ENCODE data around the gene CWC25.
"Not testable (repeated sequence)": the region's sequence is repeated elsewhere in the genome, so short reads cannot be mapped to it uniquely, and the experiment has no call there.

Gene CWC25

DNA sequence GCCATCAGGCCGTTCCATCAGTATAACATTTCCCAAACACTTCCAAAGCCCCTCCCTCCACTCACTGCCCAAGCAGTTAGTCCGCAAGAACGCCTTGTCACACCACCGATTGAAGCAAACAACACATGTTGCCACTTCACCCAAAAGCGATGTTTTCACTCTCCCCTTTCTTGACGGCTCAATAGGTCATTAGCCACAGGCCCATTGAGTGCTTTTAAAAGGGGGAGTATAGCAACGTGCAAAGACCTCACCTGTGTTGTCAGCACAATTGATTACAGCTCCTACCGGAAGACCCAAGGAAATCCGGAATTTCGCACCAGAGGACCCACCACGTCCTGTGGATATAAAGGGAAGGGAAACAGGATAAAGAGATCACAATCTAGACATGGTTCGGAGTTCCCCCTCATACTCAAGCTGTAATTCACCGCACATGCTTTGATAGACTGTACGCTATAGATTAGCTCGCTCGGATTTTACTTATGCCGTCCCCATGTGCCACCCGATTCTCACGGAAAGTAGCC lies 27.7 kb upstream of the CWC25 start:
- peak; percentile 60 for DNase-seq

DNA sequence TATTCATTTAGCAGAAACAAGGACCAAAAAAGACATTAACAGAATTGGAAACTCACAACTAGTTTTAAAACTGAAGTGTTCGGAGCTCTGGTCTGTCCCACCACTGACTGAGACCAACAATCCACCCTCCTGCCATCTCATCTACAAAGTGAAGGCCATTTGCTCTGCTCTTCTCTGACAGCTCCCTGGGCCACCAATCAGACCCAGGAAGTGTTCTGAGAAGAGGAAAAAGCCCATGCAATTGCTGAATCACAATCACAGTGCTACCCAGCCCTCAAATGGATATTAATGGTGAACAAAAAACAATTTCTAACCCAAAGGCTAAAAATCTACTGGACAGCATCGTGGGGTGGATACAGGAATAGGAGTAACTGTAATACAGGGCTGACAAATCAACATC lies 26.3 kb upstream of the CWC25 start:
- no peak for DNase-seq

DNA sequence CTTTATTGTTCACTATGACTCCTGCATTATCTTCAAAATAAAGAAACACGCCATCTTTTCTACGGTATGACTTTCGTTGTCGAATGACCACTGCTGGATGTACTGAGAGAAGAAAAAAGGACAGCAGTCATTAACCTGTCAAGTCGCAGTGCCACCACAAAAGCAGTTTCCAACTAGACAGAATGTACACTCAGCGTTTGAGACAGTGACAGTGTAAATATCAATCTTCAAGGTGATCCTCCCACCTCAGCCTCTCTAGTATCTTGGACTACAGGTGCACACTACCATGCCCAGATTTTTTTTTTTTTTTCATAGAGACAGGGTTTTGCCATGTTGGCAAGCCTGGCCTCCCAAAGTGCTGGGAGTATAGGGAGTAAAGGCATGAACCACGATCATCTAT lies 25.3 kb upstream of the CWC25 start:
- no peak for DNase-seq

DNA sequence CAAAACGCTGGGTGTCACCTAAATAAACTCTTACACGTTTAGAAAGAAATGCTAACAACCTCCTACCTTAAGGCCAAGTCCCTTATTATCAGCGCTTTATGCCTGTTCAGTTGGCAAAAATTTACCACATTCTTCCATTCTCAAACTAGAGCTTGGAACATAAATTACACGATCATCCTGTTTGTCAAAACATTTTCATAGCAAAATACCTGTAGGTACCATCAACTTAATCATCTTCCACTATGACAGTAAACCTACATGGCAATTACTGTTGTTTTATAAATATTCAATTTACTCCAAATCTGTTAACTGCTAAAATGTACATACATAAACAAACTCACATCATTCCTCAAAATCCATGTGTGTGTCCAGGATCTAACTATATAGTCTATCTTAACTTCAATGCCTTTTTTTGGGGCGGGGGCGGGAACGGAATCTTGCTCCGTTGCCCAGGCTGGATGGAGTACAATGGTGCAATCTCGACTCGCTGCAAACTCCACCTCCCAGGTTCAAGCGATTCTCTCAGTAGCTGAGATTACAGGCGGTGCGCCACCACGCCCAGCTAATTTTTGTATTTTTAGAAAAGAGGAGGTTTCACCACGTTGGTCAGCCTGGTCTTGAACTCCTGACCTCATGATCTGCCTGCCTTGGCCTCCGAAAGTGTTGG lies 24.0 kb upstream of the CWC25 start:
- DNase-seq = no peak

DNA sequence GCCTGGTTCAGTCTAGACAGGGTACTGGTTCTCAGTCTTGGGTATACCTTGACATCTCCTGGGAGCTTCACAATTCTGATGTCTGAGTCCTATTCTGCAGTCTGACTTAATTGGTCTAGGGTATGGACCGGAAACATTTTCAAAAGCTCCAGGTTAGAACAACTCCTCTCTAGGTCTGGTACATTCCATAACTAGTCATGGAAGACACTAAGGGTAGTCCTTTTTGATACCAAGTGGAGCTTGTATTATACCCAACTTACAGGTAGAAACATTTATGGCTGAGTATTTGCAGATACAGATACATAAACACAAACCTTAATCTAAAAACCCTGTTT lies 23.4 kb upstream of the CWC25 start:
- no peak for DNase-seq

DNA sequence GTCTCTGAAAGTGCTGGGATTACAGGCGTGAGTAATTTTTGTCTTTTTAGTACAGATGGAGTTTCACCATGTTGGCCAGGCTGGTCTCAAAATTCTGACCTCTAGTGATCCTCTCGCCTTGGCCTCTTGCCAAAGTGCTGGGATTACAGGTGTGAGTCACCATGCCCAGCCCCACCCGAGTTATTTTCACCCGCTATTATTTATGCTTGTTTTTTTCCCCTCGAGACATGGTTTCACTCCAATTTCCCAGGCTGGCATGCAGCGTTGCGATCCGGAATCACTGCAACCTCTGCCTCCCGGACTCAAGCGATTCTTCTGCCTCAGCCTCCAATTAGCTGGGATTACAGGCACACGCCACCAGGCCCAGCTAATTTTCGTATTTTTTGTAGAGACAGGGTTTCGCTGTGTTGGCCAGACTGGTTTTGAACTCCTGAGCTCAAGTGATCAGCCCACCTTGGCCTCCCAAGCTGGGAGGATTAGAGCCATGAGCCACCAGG lies 19.2 kb upstream of the CWC25 start:
- peak; percentile 65 for DNase-seq

DNA sequence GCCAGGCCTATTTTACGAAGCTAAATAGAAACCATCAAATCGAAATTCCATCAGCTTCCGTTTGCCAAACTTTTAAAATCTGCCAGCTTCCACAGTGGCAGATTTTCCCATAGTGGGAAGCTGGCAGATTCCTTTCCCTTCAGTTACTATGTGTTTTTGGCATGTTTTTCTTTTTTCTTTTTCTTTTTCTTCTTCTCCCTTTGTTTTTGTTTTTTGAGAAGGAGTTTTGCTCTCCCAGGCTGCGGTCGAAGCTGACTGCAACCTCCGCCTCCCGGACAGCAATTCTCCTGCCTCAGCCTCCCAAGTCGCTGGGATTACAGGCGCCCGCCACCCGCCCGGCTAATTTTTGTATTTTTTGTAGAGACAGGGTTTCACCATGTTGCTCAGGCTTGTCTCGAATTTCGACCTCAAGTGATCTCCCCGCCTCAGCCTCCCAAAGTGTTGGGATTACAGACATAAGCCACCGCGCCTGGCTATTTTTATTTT lies 684 bp upstream of the CWC25 start:
- peak; percentile 47 for DNase-seq

DNA sequence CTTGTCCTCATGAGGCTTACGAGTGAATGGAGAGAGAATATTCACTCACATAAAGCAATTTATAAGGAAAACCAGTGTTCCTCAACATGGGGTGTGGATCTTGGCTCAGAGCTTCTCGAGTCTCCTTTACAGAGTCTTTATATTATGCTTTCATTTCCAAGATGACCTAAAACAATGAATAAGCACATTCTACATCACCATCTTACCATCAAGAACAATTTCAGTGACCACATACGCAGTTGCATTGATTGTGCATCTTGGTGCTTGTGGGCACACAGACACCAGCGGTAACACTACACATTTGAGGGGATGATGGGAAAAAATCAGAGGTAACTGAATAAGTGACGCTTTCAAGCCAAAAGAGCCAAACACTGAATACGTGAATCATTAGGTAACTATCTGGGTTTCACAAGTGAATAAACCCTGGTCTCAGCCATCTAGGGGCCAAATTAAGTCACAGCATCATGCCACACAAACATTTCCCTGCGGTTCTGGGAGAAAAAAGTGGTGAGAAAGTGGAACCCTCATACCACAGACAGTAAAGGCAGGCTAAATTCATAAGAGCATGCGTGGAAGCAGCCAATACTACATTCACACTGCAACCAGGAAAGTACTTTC lies 9.4 kb downstream of the CWC25 start:
- DNase-seq = no peak

DNA sequence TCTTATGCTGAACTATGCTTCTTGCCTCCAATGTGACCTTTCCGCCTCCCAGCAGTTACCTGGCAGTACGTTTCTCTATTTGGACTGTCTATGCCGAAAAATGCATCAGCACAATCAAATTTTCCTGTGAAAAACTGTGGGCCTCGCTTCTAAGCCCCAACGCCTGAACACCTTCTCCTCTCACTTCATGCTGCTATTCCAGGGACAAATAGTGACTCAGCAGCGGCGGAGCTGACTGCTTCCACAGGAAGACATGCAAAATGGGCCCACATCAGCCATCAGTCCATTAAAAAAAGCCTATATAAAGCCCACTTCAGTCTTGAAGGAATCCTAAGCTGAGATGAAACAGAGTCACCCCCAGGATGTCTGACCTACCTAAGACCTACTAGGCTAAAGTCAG lies 15.3 kb downstream of the CWC25 start:
- DNase-seq = no peak

DNA sequence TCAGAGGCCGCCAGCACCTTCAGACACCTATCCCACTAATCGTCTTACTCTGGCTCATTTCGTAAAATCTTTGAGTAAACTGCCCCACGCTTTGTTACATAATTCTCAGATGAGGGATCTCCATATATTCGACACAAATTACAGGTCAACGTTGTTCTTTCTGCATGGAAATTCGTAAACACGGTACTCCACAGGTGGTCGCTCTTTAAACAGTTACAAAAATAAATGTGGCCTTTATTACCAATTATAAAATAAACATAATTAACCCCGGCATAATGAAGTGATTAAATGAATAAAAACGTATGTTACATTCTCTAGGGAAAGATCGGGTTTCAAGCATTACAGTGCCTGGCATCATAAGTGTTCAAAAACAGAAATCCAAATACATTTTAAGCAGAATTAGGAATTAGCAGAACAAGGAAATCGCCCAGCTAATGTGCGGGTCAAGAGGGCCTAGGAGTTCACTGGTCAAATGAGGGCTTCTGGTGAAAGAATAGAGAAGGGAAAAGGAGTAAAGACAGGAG lies 24.8 kb downstream of the CWC25 start:
- DNase-seq = no peak

DNA sequence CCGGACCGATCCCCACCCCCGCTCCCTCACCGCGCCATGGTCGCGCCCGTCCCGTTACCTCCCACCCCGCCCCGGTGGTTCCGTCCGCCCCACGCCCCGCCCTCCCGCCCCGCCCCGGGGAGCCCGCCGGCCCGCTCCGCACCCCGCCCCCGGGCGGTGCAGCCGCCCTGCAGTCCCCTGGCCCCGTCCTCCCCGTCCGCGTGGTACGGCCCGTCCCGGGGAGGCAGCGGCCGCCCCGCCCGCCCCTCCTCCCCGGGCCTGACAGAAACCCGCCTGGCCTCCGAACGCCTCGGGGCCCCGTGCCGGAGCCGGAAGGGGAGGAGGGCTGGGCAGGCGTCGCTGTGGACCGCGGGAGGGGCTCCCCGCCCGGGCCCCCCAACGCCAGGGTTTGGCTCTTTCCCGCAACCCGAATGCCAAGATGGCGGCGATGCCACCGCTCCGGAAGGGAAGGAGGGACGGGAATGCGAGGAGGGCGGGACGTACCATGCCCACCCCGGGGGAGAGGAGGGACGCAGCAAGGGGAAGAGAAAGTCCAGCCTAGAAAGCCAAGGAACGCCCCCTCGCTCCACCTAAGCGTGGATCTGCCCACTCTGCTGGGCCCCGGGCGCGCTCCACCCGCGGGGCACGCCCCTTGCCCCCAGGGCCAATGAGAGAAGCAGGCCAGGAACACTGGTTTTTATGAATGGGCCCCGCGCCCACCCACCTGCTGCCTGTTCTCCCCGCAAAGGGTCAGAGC lies 25.5 kb downstream of the CWC25 start, which contains the start of gene PIP4K2B:
TSS of gene PIP4K2B (minus strand) at position 56 of the 736 bp plus-strand sequence. CDS start 132 bp downstream, outside the sequence.
- peak; percentile 100 for DNase-seq

DNA sequence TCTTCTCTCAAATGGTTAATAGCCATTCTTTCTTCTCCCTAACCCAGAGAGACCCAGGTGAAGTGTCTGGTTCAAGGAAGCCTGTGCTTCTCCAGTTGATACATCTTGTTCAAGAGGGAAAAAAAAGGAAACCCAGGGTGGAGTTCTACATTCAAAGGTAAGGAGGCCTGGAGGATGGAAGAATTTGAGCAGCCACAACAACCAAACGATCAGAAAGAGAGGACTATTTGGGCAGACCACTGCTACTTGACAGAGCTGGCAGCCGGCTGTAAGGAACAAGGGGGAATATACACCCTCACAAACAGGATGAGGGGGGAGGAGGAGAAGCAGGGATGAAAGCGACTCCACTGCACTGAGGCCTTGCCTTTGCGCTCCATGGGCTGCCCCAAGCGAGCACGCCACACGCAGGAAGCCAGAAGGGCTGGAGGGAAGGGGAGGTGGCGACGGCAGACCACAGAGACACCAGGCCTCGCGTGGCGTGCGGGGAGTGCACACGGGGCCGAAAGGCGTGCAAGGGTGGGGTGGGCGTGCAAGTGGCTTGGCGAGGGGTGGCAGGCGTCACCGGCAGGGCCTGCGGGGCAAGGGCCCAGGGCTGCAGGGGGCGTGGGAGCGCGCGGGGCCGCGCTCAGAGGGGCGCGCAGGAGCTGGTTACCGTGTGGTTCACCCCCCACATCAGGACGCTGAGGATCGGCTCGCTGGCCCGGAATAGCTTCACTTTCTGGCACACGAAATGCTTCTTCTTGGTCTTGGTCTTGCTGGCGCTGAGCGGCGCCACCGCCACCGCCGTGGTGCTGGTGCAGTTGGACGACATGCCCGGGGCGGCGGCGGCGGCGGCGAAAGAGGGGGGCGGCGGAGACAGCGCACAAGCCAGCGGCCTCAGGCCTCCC lies 26.3 kb downstream of the CWC25 start:
- peak; percentile 71 for DNase-seq

DNA sequence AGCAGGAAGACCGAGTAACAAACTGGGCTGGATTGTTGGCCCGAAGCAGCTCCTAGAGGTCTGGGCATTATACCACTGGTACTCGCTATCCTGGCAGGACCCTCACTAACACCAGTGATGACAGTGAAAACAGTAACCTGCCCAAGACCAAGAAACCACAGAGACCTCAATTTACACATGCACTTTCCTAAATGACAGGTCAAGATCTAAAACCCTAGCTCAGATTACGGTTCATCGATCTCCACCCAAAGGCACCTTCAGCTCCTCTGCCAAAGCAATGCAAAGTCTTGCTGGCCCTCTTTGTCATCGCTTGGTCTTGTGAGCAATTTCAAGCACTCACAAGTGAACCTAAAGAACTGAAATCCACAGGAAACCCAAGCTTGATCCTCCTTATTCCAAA lies 27.3 kb downstream of the CWC25 start:
- no peak for DNase-seq

DNA sequence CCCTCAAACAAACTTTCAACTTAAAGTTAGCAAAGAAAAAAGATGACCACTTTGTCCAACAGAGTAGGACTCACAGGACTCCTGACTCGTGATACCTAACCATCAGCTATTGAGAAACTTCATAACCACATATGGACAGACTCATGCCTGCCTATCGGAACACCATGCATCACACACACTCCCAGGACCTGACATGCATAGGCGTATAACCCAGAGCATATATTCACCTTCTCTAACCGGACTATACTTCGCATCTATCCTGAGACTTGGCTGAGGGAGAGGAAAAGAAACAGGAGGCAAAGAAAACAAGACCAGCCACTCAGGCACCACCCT lies 28.0 kb downstream of the CWC25 start:
- DNase-seq = no peak

DNA sequence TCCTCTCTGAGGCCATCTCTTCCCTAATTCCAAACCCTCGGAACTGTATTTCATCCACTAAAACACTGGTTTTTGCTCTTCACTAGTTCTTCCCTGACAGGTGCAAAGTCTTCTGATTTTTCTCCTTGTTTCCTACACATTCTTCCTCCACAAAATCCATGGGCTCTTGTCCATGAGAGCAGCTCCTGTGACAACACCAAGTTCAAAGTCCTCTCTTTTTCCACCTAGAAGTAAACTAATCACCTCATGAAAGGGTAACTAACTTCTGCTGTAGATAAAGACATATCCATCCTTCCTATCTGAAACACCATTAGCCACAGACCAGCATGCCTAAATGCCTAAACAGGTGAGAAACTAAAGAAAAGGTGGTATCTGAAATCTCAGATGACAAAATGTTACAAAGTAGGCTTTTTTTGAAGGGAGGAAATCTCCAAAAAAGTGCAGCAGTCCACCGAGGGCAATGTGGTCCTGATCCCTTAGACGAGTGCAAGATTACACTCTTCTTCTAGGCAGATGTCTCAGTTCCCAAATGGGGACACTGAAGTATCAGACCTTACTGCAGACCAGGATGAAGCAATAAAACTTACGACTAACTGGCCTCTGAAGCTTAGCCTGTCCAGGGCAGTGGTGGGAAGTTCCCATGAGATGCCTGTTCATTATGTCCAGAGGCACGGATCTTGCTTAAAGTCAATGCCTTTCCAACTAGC lies 28.5 kb downstream of the CWC25 start:
- no peak for DNase-seq

DNA sequence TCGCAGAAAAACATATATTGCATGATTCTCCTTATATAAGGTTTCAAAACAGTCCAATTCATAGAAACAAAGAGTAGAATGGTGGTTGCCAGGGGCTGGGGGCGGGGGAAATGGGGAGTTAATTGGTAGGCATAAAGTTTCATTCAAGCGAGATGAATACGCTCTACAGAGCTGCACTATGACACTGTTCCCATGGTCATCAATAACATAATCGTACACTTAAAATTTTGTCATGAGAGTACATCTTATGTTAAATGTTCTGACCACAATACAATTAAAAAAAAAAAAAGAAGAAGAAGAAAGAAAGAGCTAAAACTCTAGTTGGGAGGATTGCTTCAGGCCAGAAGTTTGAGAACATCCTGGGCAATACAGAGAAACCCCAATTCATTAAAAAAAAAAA lies 30.9 kb downstream of the CWC25 start:
- DNase-seq = no peak

DNA sequence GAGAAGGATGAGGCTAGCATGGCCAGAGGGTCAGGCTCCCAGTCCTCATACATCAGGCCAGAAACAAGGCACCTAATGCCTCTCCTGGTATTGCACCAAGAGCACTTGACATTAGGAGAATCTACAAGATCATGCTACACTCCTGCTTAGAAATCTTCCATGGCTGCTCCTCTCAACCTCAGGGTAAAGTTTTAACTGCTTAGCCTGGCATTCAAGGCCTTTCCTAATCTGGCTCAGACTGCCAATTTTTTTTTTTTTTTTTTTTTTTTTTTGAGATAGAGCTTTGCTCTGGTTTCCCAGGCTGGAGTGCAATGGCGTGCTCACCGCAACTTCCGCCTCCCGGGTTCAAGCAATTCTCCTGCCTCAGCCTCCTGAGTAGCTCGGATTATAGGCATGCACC lies 34.0 kb downstream of the CWC25 start:
- DNase-seq = no peak

DNA sequence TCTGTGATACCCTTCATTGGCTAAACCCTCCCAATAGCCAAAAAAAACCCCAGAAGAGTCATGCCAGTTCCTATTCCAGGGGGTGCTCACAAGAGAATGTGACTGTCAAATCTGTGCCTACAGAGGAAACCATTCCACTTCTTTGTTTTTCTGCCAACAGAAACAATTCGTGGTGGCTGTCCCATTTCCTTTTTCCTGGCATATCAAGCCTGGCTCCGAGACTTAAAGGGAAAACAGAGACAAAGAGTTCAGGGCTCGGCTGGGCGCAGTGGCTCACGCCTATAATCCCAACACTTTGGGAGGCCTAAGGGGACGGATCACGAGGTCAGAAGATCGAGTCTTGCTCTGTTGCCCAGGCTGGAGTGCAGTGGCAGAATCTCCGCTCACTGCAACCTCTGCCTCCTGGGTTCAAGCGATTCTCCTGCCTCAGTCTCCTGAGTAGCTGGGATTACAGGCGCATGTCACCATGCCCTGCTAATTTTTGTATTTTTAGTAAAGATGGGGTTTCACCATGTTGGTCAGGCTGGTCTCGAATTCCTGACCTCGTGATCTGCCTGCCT lies 34.9 kb downstream of the CWC25 start:
- peak; percentile 56 for DNase-seq

DNA sequence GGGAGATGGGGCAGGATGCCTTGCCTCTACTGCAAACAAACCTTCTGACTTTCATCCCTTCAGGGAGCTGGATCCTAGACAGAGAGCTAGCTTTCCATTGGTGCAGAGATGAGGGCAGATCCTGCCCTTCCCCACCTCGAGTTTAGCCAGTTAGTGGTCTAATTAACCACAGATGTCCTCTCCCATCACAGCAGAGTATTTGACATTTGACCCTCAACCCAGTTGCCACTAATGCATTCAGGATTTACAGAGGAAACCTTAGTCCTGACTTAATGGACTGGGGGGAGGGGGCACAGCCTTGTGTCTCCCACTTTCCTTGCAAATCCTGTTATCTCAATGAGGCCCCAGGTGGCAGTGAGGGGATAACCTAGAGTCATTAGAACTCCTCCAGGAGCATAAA lies 35.9 kb downstream of the CWC25 start:
- DNase-seq = peak; percentile 100

DNA sequence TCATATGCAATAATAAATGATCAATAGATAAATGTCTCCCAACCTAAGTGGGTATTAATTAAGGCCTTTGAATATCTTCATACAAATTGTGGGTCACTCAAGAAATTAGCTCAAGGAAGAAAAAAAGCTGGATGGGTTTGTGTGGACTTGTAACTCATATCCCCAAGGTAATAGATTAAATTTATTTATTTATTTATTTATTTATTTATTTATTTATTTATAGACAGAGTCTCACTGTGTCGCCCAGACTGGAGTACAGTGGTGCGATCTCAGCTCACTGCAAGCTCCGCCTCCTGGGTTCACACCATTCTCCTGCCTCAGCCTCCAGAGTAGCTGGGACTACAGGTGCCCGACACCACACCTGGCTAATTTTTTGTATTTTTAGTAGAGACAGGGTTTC lies 37.1 kb downstream of the CWC25 start:
- DNase-seq = not testable (repeated sequence)

DNA sequence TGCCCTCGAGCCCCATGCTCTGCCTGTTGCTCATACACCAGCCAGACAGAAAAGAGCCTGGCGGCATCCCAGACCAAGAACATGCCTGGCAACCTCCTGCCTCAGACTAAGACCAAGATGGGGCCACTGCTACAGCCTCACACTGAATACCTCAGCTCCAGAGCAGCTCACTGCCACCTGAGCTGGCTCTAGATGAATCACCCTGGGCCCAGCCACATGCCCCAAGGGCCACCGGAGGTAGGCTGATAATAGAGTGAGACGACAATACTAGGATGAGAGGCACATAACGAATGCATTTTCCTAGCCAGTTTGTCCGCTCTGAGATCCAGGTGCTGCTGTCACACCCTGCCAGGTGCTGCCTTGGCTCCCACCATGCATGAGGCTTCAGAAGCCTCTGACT lies 38.7 kb downstream of the CWC25 start:
- no peak for DNase-seq

DNA sequence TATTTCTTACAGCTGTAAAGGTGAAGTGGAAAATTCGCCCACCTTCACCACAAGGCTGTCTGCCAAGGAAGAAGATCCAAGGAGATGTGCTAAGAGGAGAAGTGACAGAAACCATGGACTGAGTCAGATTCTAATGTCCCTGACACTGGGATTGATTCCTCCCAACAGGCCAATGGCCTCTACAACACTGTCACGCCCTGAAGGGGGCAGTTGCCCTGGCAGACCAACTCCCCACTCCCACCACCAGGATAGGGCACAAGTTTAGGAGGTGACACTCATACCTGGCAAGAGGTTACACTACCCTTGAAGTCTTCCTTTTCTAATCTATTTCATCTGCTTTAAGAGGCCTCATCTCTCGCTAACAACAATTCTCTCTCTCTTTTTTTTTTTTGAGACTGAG lies 41.9 kb downstream of the CWC25 start:
- no peak for DNase-seq

Measured in NCI-H82 (cell line).